Hepatocyte (in vitro differentiated cells): ENCODE measurements around the gene REG3G.

Experiments
- CTCF ChIP-seq: fragments of 200-600 bp; sonication (generic); IDR thresholded peaks from 2 replicates; pipeline ENCODE4 v1.5.1; 2016; ENCODE audit warnings: antibody characterized with exemption, mild to moderate bottlenecking; ENCODE audit not compliant: poor library complexity
- EZH2phosphoT487 ChIP-seq: fragments of 200-600 bp; sonication (generic); IDR thresholded peaks from one replicate; pipeline ENCODE4 v1.6.1; 2018; ENCODE audit warnings: antibody characterized with exemption, mild to moderate bottlenecking, low read depth, moderate library complexity; ENCODE audit not compliant: unreplicated experiment, severe bottlenecking

GRCh38 chr2:78999406-78999805, 26.1 kb upstream of the REG3G start:
- TF ChIP-seq CTCF (peak; percentile 64), EZH2phosphoT487 (no peak)
